Astrocyte of the cerebellum (primary cell): ENCODE measurements around the gene NUP153.
"Not testable (repeated sequence)": the region's sequence is repeated elsewhere in the genome, so short reads cannot be mapped to it uniquely, and the experiment has no call there.

ENCODE experiments used
- DNase-seq: peaks from one replicate; pipeline ENCODE4 v3.0.0-alpha.2; 2011; ENCODE audit warnings: low read depth
- H3K4me3 ChIP-seq: 2 replicates; pipeline ENCODE4 v1.5.1; 2011; ENCODE audit warnings: mild to moderate bottlenecking, low read depth, low read length, moderate library complexity
- CTCF ChIP-seq: IDR thresholded peaks from 2 replicates; pipeline ENCODE4 v1.5.1; 2012; ENCODE audit warnings: low read length, low read depth, moderate library complexity, mild to moderate bottlenecking; ENCODE audit errors: missing control alignments
- in situ Hi-C: cut with HindIII; loops from 2 replicates; pipeline ENCODE4 v1.10.0; 2017; ENCODE audit warnings: low sequenced_read_pairs

Gene NUP153

GRCh38 chr6:17712576-17712975 is 5.9 kb upstream of the NUP153 start:
- in situ Hi-C loops, result no loop called here
- TF ChIP-seq CTCF, result no peak
- H3K4me3 ChIP-seq, result no peak overlapping the region
- no peak for DNase-seq

DNA sequence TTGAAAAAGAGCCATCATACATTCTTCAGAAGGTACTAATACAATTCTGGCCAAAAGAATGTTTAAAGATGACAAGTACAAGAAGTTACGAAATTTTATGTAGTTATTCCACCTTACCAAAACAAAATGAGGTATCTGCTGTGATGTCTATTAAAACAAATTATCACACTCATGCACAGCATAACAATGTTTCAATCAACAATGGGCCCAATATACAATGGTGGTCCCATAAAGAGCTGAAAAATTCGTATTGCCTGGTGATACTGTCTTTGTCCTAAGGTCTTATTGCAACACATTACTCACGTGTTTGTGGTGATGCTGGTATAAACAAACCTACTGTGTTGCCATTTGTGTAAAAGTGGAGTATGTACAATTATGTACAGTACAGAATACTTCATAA is 3.6 kb upstream of the NUP153 start:
- no peak overlapping the region for H3K4me3 ChIP-seq
- DNase-seq, result no peak
- in situ Hi-C loops, result no loop called here
- no peak for TF ChIP-seq CTCF

DNA sequence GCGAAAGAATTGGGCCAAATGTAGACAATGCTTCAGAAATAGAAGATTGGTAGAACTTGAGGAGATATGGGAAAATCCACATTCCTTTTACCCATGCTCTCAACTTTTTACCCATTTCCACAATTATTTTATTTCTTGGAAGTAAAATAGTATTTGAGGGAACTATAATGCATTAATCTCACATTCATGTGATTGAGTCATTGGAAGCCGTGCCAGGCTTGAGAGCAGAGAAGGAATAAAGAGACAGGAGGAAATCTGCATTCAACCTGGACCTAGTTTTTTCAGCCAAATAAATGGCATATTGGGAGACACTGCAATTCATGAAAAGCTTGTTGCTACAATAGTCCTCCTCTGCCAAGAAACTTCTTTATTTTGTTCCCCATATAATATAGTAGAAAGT is 2.8 kb upstream of the NUP153 start:
- in situ Hi-C loops, result no loop called here
- no peak for DNase-seq
- no peak for TF ChIP-seq CTCF
- no peak overlapping the region for H3K4me3 ChIP-seq

DNA sequence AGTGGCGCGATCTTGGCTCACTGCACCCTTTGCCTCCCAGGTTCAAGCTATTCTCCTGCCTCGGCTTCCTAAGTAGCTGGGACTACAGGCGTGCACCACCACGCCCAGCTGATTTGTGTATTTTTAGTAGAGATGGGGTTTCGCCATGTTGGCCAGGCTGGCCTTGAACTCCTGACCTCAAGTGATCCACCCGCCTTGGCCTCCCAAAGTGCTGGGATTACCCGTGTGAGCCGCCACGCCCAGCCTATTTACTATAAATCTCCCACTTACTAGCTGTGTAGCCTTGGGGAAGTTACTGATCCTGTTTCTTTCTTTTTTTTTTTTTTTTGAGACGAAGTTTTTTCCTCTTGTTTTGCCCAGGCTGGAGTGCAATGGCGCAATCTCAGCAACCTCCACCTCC is 1.3 kb upstream of the NUP153 start:
- H3K4me3 ChIP-seq, in situ Hi-C loops, DNase-seq: not testable (repeated sequence)

DNA sequence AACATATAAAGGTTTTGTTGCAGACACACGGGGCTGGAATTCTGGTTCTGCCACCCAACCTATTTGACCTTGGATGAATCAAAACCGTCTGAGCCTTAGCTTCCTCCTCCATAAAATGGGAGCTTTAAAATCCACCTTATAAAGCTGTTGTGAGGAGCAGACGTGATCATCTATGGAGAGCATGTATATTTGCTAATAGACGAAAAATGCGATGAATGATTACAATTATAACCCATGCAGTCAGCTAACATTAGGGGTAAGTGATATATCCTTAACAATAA is 586 bp upstream of the NUP153 start:
- in situ Hi-C loops, result no loop called here
- H3K4me3 ChIP-seq, result peak overlapping the region; percentile 89
- TF ChIP-seq CTCF, result no peak
- DNase-seq, result no peak

DNA sequence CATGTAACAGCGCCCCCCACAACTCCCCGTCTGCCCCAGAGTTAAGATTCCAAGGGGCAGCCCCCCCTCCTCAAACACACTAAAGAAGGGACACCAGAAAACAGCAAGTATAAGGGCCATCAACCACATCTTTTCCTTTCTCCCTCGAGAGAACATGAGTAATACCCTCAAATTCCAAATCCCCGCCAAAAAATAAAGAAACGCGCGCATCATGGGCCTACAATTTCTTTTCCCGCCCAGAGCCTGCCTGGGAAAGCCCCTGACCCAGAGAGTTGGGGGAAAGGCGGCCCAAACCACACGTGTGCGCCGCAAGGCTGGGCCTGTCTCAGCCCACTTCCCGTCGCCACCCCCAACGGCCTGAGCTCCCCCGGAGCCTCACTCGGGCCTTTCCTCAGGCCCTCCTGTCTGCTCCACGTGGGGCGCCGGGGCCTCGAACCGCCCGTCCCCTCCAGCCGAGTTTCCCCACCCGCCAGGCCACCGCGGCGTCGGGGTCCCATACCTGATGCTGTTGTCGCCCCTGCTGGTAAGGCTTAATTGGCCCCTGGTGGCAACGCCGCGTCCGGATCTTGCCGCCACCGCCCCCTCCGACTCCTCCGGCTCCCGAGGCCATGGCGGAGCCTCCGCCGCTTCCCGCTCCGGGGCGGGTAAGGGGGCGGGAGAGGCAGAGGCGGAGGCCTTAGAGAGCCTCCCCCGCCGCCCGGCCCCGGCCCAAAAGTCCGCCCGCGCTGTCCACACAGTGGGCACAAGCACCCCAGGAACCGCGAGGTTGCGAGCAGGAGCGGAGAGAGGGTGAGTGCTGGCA is 746 bp downstream of the NUP153 start:
- DNase-seq, result peak; percentile 44
- peak overlapping the region; percentile 89 for H3K4me3 ChIP-seq
- TF ChIP-seq CTCF, result peak; percentile 7
- in situ Hi-C loops, result no loop called here

DNA sequence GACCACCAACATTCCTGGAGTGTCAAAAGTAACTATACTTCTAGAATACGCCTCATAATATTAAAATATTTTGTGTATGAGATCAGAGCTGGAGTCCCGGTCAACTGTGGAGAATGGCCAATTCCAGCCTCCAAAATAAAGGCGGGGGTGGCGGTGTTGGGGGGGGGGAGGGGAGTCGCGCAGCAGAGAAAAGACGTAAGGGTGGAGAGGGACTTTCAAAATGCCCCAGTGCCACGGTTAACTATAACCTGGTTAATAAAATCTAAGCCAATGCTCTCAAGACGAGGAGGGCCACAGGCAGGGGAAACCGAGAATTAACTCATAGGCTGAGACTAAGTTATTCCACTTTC is 1.3 kb downstream of the NUP153 start:
- TF ChIP-seq CTCF, result no peak
- in situ Hi-C loops, result no loop called here
- H3K4me3 ChIP-seq, result peak overlapping the region; percentile 89
- DNase-seq, result peak; percentile 51
